ENCODE results near the gene SPATA24.
"Not testable (repeated sequence)": the region's sequence is repeated elsewhere in the genome, so short reads cannot be mapped to it uniquely, and the experiment has no call there.

The SPATA24 gene

DNA sequence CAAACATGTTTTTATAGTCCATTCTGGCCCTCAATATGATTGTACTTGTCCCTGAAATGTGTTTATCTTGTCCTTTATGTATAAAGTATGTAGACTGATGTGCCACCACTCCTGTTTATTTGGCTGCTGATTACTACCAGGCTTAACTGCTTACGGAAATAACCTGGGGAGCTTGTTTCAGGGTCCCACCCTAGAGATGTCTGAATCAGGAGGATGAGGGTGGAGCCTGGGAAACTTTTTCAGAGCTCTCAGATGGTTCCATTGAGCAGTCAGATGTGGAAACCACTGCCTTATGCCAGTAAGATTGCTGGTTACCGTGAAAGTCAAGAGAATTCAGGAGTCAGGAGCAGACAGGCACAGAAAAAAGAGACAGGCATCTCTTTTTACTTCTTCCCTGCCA lies 40.0 kb downstream of the SPATA24 start:
- in situ Hi-C loops (cut with HindIII; ENCODE audit: low sequenced_read_pairs) = no loop called here

DNA sequence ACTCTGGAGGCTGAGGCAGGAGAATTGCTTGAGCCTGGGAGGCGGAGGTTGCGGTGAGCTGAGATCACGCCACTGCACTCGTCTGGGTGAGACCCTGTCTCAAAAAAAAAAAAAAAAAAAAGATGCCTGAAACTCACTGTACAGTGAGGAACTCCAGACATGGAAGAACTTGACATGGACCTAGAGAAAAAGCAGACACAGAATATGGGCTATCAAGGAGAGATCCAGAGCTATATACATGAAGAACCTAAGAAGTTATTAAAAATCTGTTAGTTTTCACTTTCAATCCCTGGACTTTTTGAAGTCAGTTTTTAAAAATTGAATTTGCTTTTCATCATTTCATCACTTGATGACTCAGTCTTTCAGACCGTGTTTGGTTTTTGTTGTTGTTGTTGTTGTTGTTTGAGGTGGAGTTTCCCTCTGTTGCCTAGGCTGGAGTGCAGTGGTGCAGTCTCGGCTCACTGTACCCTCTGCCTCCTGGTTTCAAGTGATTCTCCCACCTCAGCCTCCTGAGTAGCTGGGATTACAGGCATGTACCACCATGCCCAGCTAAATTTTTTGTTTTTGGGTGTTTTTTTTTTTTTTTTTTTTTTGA lies 42.0 kb downstream of the SPATA24 start:
- in situ Hi-C loops (cut with HindIII; ENCODE audit: low sequenced_read_pairs) = no loop called here

- in situ Hi-C loops (cut with HindIII; ENCODE audit: low sequenced_read_pairs) = no loop called here
These were observed 43.5 kb downstream of the SPATA24 start for GRCh38 chr5:139360384-139360783.

- in situ Hi-C loops (cut with HindIII; ENCODE audit: low sequenced_read_pairs) = no loop called here
These were observed 45.8 kb downstream of the SPATA24 start for GRCh38 chr5:139358064-139358463.

- in situ Hi-C loops (cut with HindIII; ENCODE audit: low sequenced_read_pairs) = not testable (repeated sequence)
These were observed 48.0 kb downstream of the SPATA24 start for GRCh38 chr5:139355900-139356299.

GRCh38 chr5:139354186-139354585 lies 49.7 kb downstream of the SPATA24 start:
- in situ Hi-C loops (cut with HindIII; ENCODE audit: low sequenced_read_pairs) = no loop called here

GRCh38 chr5:139347863-139348262 lies 56.0 kb downstream of the SPATA24 start:
- in situ Hi-C loops (cut with HindIII; ENCODE audit: low sequenced_read_pairs) = not testable (repeated sequence)

Data from DLD1 (cell line).